GM19452 (cell line): ENCODE results near the gene XPO4.

Experiments used
- ATAC-seq: cut with Tn5 transposase; IDR thresholded peaks from one replicate; pipeline ENCODE4 v1.9.1; 2021; ENCODE audit not compliant: unreplicated experiment

Gene XPO4

GRCh38 chr13:20729633-20730585, 172.6 kb downstream of the XPO4 start:
- ATAC-seq: no peak

GRCh38 chr13:20728579-20729311, 173.8 kb downstream of the XPO4 start:
- ATAC-seq: no peak

- ATAC-seq: no peak
Measured at GRCh38 chr13:20727856-20728255, 174.7 kb downstream of the XPO4 start.
